Mesenchymal stem cell (in vitro differentiated cells and primary cell): Measurements from ENCODE around the gene TECPR2.
"Not testable (repeated sequence)": the region's sequence is repeated elsewhere in the genome, so short reads cannot be mapped to it uniquely, and the experiment has no call there.

ENCODE experiments used
- DNase-seq: peaks from one replicate; pipeline ENCODE4 v3.0.0-alpha.2; 2013
- H2AFZ ChIP-seq: one replicate; pipeline ENCODE4 v1.6.1; 2013; ENCODE audit warnings: low read depth, mild to moderate bottlenecking, control low read depth, inconsistent platforms, low read length, moderate library complexity
- H2AK5ac ChIP-seq: 2 replicates; pipeline ENCODE4 v1.6.1; 2013; ENCODE audit warnings: low read length, moderate library complexity, mild to moderate bottlenecking, inconsistent platforms; ENCODE audit not compliant: severe bottlenecking
- H2BK120ac ChIP-seq: one replicate; pipeline ENCODE4 v1.6.1; 2013; ENCODE audit warnings: low read depth, mild to moderate bottlenecking, inconsistent platforms, low read length, moderate library complexity
- H2BK12ac ChIP-seq, 2 experiments: one replicate each; pipeline ENCODE4 v1.6.1; 2013; ENCODE audit warnings: inconsistent platforms in 2 of 2, low read length in 2 of 2, mild to moderate bottlenecking in 2 of 2, moderate library complexity in 2 of 2, control low read depth in 1 of 2
- H2BK15ac ChIP-seq: one replicate; pipeline ENCODE4 v1.6.1; 2013; ENCODE audit warnings: mild to moderate bottlenecking, low read depth, inconsistent platforms; ENCODE audit not compliant: poor library complexity, severe bottlenecking
- H2BK5ac ChIP-seq: 2 replicates; pipeline ENCODE4 v1.6.1; 2013; ENCODE audit warnings: low read depth, mild to moderate bottlenecking, low read length, control low read depth, inconsistent platforms; ENCODE audit not compliant: poor library complexity, severe bottlenecking
- H3K14ac ChIP-seq, 2 experiments: one replicate each; pipeline ENCODE4 v1.6.1; 2013; ENCODE audit warnings: inconsistent platforms in 2 of 2, low read length in 2 of 2, control low read depth in 1 of 2, mild to moderate bottlenecking in 1 of 2, moderate library complexity in 1 of 2
- H3K18ac ChIP-seq, 2 experiments: one replicate each; pipeline ENCODE4 v1.6.1; 2013; ENCODE audit warnings: inconsistent platforms in 2 of 2, low read length in 2 of 2, control low read depth in 1 of 2, low read depth in 1 of 2, mild to moderate bottlenecking in 1 of 2
- H3K23ac ChIP-seq, 2 experiments: one replicate each; pipeline ENCODE4 v1.6.1; 2013; ENCODE audit warnings: inconsistent platforms in 2 of 2, low read length in 2 of 2, mild to moderate bottlenecking in 2 of 2, moderate library complexity in 2 of 2, control low read depth in 1 of 2
- H3K27ac ChIP-seq: 2 replicates; pipeline ENCODE4 v1.5.1; 2013; ENCODE audit warnings: mild to moderate bottlenecking, moderate library complexity, low read length, control low read depth, inconsistent platforms; ENCODE audit not compliant: poor library complexity, severe bottlenecking
- H3K27me3 ChIP-seq, 2 experiments: 2 replicates each; pipeline versions ENCODE4 v1.6.1 to v1.7.0; 2013; ENCODE audit warnings: low read length in 2 of 2, mild to moderate bottlenecking in 2 of 2, moderate library complexity in 2 of 2, control low read depth in 1 of 2, inconsistent platforms in 1 of 2; ENCODE audit not compliant: control insufficient read depth in 1 of 2, insufficient read depth in 1 of 2
- H3K36me3 ChIP-seq, 2 experiments: 2 replicates each; pipeline versions ENCODE4 v1.6.1 to v1.7.0; 2013; ENCODE audit warnings: low read length in 2 of 2, control low read depth in 1 of 2, inconsistent platforms in 1 of 2, low read depth in 1 of 2, mild to moderate bottlenecking in 1 of 2; ENCODE audit not compliant: insufficient read depth in 2 of 2, control insufficient read depth in 1 of 2
- H3K4ac ChIP-seq, 2 experiments: one replicate each; pipeline ENCODE4 v1.6.1; 2013; ENCODE audit warnings: inconsistent platforms in 2 of 2, low read length in 2 of 2, mild to moderate bottlenecking in 2 of 2, moderate library complexity in 2 of 2, control low read depth in 1 of 2, low read depth in 1 of 2
- H3K4me1 ChIP-seq: 2 replicates; pipeline ENCODE4 v1.6.1; 2013; ENCODE audit warnings: low read depth, low read length, control low read depth; ENCODE audit not compliant: control insufficient read depth, insufficient read depth
- H3K4me2 ChIP-seq: 2 replicates; pipeline ENCODE4 v1.6.1; 2013; ENCODE audit warnings: low read length, mild to moderate bottlenecking, inconsistent platforms; ENCODE audit not compliant: poor library complexity, severe bottlenecking
- H3K4me3 ChIP-seq, 2 experiments: 2 replicates each; pipeline versions ENCODE4 v1.5.1 to v1.7.0; 2013; ENCODE audit warnings: low read length in 2 of 2, mild to moderate bottlenecking in 2 of 2, control low read depth in 1 of 2, low read depth in 1 of 2; ENCODE audit not compliant: insufficient read depth in 1 of 2
- H3K79me1 ChIP-seq: replicated peaks from 2 replicates; pipeline ENCODE4 v1.6.1; 2013; ENCODE audit warnings: mild to moderate bottlenecking, control low read depth, low read length, inconsistent platforms; ENCODE audit not compliant: poor library complexity, severe bottlenecking
- H3K9ac ChIP-seq: 2 replicates; pipeline ENCODE4 v1.7.0; 2013; ENCODE audit warnings: mild to moderate bottlenecking, low read length, moderate library complexity
- H3K9me3 ChIP-seq: 2 replicates; pipeline ENCODE4 v1.7.0; 2013; ENCODE audit warnings: mild to moderate bottlenecking, low read length; ENCODE audit not compliant: control insufficient read depth
- H4K8ac ChIP-seq: one replicate; pipeline ENCODE4 v1.6.1; 2013; ENCODE audit warnings: inconsistent platforms, mild to moderate bottlenecking, low read length, moderate library complexity
- H4K91ac ChIP-seq: one replicate; pipeline ENCODE4 v1.6.1; 2013; ENCODE audit warnings: mild to moderate bottlenecking, low read length, inconsistent platforms
- WGBS: methylation state at CpG from one replicate; pipeline ENCODE4 v1.1.7; 2013; ENCODE audit warnings: mixed read lengths; 5-methylcytosine and 5-hydroxymethylcytosine counted together

The TECPR2 gene

GRCh38 chr14:102348376-102348775 is 14.4 kb upstream of the TECPR2 start:
- H2BK12ac ChIP-seq = no peak overlapping the region
- H3K4me3 ChIP-seq = no peak overlapping the region
- H2BK120ac ChIP-seq = no peak overlapping the region
- H3K23ac ChIP-seq = no peak overlapping the region
- no peak overlapping the region for H3K27ac ChIP-seq
- H4K91ac ChIP-seq = no peak overlapping the region
- H3K4me2 ChIP-seq = no peak overlapping the region
- no peak overlapping the region for H4K8ac ChIP-seq
- H3K79me1 ChIP-seq = peaks cover 4% of the 10 kb centered on the region
- H3K4me1 ChIP-seq = no peaks in the 10 kb centered on the region
- H2AFZ ChIP-seq = no peak overlapping the region
- H3K14ac ChIP-seq = no peak overlapping the region
- no peak overlapping the region for H3K4ac ChIP-seq
- H3K18ac ChIP-seq = no peak overlapping the region
- WGBS = 90% methylated on average over 16 of the region's 16 CpGs
- H3K9me3 ChIP-seq = no peaks in the 10 kb centered on the region
- no peak for DNase-seq
- H2AK5ac ChIP-seq = no peak overlapping the region
- H3K9ac ChIP-seq = no peak overlapping the region
- no peak overlapping the region for H2BK5ac ChIP-seq
- H2BK15ac ChIP-seq = no peak overlapping the region
- H3K27me3 ChIP-seq = no peaks in the 10 kb centered on the region
- H3K36me3 ChIP-seq = peaks cover 57 to 88% of the 10 kb centered on the region in 2 experiments

GRCh38 chr14:102351023-102351422 is 11.7 kb upstream of the TECPR2 start:
- 96% methylated on average over 10 of the region's 10 CpGs for WGBS

GRCh38 chr14:102351593-102351992 is 11.1 kb upstream of the TECPR2 start:
- H3K23ac ChIP-seq, H4K91ac ChIP-seq, H3K4me1 ChIP-seq, H3K27me3 ChIP-seq, H2AFZ ChIP-seq, H3K9me3 ChIP-seq, H2AK5ac ChIP-seq, H2BK5ac ChIP-seq, H3K4me2 ChIP-seq, H3K27ac ChIP-seq, H2BK120ac ChIP-seq, H2BK12ac ChIP-seq, DNase-seq, H3K4me3 ChIP-seq, H3K14ac ChIP-seq, H2BK15ac ChIP-seq, H3K4ac ChIP-seq, H3K18ac ChIP-seq, H4K8ac ChIP-seq, H3K9ac ChIP-seq: not testable (repeated sequence)
- WGBS = 96% methylated on average over 8 of the region's 9 CpGs
- Histone ChIP-seq H3K36me3 (peaks cover 51 to 92% of the 10 kb centered on the region in 2 experiments), H3K79me1 (peaks cover 12% of the 10 kb centered on the region)

More at GRCh38 chr14:102351023-102351422, 11.7 kb upstream of the TECPR2 start:
- no peak overlapping the region for H3K4me3 ChIP-seq
- H2BK12ac ChIP-seq = no peak overlapping the region
- H3K36me3 ChIP-seq = peaks cover 53 to 89% of the 10 kb centered on the region in 2 experiments
- H3K9ac ChIP-seq = no peak overlapping the region
- H3K27me3 ChIP-seq = no peaks in the 10 kb centered on the region
- no peak overlapping the region for H2BK15ac ChIP-seq
- H2AFZ ChIP-seq = no peak overlapping the region
- no peak overlapping the region for H2AK5ac ChIP-seq
- H4K91ac ChIP-seq = no peak overlapping the region
- H3K79me1 ChIP-seq = peaks cover 10% of the 10 kb centered on the region
- no peak overlapping the region for H3K4ac ChIP-seq
- no peak overlapping the region for H3K14ac ChIP-seq
- no peak overlapping the region for H3K27ac ChIP-seq
- no peak overlapping the region for H3K23ac ChIP-seq
- H4K8ac ChIP-seq = no peak overlapping the region
- DNase-seq = no peak
- no peak overlapping the region for H2BK5ac ChIP-seq
- H2BK120ac ChIP-seq = no peak overlapping the region
- no peak overlapping the region for H3K4me2 ChIP-seq
- no peaks in the 10 kb centered on the region for H3K9me3 ChIP-seq
- H3K18ac ChIP-seq = no peak overlapping the region
- no peaks in the 10 kb centered on the region for H3K4me1 ChIP-seq

- Histone ChIP-seq H3K4ac (no peak overlapping the region), H3K18ac (no peak overlapping the region), H2BK15ac (no peak overlapping the region), H3K9me3 (no peaks in the 10 kb centered on the region), H3K79me1 (peaks cover 12% of the 10 kb centered on the region), H3K27ac (no peak overlapping the region), H2BK12ac (no peak overlapping the region), H3K36me3 (peaks cover 51 to 93% of the 10 kb centered on the region in 2 experiments), H3K4me3 (no peak overlapping the region), H2AFZ (no peak overlapping the region), H3K14ac (no peak overlapping the region), H3K23ac (no peak overlapping the region), H2BK120ac (no peak overlapping the region), H2BK5ac (no peak overlapping the region), H4K8ac (no peak overlapping the region), H3K27me3 (no peaks in the 10 kb centered on the region), H3K9ac (no peak overlapping the region), H3K4me1 (no peaks in the 10 kb centered on the region), H2AK5ac (no peak overlapping the region), H3K4me2 (no peak overlapping the region), H4K91ac (no peak overlapping the region)
- WGBS = 100% methylated on average over 3 of the region's 4 CpGs
- DNase-seq = no peak
Observed at GRCh38 chr14:102352213-102352612, 10.5 kb upstream of the TECPR2 start.
